Measurements from ENCODE around the gene RGR.

The RGR gene

GRCh38 chr10:84302223-84302622, 57.4 kb downstream of the RGR start:
- no peak for DNase-seq

GRCh38 chr10:84306751-84307384, 62.0 kb downstream of the RGR start:
- no peak for DNase-seq

- DNase-seq = no peak
Measured at GRCh38 chr10:84308021-84308420, 63.2 kb downstream of the RGR start.

- DNase-seq = peak; percentile 22 to 40
Measured at GRCh38 chr10:84308481-84309304, 63.8 kb downstream of the RGR start.
